NCI-H510A treated with DMSO at 0.1 percent for 48 hours (cell line): ENCODE data around the gene CCDC185.

Experiments used
- DNase-seq: peaks from one replicate; lab custom pipeline; 2025; lab: John Stamatoyannopoulos, UW

Gene CCDC185

DNA sequence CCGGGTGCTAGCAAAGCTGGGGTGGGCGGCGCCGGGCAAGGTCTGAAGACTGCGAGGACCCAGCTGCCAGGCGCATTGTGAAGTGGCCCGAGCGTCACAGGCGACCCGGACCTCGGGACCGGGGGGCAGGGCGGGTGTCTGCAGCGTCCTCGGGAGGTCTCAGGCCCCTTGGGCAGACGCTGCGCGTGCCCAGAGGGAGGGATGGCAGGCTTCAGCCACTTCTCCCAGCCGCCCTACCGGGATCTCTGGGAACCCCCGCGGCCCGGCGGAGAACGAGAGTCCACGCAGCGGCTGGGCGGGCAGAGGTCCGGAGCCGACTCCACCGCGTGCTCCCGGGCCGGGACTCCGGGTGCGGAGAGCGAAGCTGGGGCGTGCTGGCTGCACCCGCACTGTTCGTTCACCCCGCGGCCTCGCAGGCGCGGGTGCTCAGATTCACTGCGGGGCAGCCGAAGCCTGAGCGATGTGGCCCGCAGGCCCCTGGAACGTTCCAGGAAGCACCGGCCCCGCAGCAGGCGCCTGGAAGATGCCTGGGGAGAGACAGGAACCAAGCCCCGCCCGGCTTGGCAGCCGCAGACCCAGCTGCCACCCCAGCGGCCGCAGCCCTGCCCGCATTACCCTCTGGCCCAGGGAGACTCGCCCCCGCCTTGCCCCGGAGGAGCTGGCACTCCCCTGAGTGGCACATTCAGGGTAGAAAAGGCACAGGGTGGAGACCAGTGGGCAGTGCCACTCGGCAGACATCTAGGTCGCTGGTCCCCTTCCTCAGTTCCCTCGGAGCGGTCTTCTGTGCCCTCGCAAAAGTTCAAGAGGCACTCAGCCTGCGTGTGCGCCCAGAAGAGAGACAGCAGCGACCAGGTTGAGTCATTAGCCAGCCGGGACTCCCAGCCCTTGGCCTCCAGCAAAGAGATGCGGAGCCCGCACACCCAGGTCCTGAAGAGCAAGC lies at the start of gene CCDC185:
TSS of gene CCDC185 (plus strand) at position 141 of the 940 bp plus-strand sequence. CDS start at position 202, 61 bp downstream.
- peak; percentile 12 for DNase-seq

- DNase-seq = no peak
Measured at GRCh38 chr1:223343692-223344091, 49.5 kb upstream of the CCDC185 start.

- DNase-seq = no peak
Measured at GRCh38 chr1:223344491-223344890, 48.7 kb upstream of the CCDC185 start.

DNA sequence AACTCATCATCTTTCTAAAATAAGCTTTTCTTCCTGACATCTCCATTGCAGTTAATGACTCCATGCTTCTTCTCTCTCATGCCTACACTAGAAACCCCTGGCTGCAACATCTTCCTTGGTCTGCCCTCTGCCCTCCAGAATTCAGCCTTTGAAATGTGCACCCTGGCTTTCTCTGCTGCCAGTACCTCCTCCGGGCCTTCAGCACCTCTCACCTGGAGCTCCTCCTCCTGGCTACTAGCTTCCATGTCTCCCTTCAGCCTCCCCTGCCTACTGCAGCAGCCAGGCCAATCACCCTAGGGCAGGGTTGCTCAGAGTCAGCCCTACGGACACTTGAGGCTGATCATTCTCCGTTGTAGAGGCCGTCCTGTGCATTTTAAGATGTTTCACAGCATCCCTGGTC lies 47.5 kb upstream of the CCDC185 start:
- no peak for DNase-seq

DNA sequence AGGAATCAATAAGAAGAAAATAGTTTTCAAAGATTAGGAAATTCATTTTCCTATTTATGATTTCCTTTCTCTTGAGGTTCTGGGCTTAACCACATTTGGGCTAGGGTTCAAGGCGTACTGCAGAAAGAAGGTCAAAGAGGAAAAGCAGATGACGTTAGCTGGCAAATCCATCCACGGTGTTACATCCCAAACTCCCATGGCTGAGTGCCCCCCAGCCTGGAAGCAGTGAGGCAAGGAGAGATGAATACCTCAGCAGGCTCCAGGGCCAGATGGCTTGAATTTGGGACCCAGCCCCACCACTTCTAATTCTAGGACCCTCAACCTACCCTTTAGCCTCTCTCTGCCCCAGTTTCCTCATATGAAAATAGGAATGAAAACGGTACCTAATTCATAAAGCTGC lies 46.9 kb upstream of the CCDC185 start:
- no peak for DNase-seq

GRCh38 chr1:223347583-223347982 lies 45.6 kb upstream of the CCDC185 start:
- no peak for DNase-seq

GRCh38 chr1:223348439-223348838 lies 44.8 kb upstream of the CCDC185 start:
- no peak for DNase-seq

DNA sequence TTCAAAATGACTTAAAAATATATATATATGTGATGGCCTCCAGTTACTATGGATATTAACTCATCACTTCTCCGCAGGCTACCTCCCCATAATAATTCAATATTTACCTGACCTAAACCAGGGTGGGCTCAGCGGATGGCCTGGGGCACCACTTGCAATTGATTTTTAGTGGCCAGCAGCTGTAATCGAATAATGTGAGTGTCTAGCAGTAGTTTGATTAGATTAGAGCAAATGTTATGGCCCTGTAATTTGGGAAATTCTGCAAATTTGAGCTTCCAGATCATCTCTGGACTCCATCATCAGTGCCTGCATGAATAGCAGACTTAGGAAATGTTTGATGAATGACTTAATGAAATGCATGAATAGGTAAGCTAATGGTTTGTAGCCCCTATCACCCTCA lies 44.0 kb upstream of the CCDC185 start:
- DNase-seq = no peak

GRCh38 chr1:223350361-223350908 lies 42.8 kb upstream of the CCDC185 start:
- DNase-seq = no peak

- no peak for DNase-seq
Measured at GRCh38 chr1:223352944-223353343, 40.3 kb upstream of the CCDC185 start.

- DNase-seq = no peak
Measured at GRCh38 chr1:223353939-223354338, 39.3 kb upstream of the CCDC185 start.

DNA sequence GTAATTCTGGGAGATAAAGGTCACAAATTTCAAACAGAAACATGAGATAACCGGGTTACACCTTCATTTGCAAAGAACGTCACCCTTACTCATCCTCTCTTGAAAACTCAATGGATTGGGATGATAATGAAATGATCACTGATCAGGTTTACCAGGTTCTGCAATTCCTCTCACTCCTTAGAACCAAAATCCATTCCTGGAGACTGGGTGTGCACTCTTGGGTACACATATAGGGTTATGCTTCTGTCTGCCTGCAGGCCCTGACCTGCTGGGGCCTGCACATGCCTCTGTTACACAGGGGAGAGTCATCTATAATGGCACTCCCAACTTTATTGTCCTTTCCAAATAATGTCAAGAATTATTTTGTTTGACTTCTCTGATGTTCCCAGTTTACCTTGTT lies 37.5 kb upstream of the CCDC185 start:
- DNase-seq = no peak

GRCh38 chr1:223358826-223359225 lies 34.4 kb upstream of the CCDC185 start:
- DNase-seq = no peak

GRCh38 chr1:223363057-223363855 lies 30.0 kb upstream of the CCDC185 start:
- peak; percentile 17 for DNase-seq

DNA sequence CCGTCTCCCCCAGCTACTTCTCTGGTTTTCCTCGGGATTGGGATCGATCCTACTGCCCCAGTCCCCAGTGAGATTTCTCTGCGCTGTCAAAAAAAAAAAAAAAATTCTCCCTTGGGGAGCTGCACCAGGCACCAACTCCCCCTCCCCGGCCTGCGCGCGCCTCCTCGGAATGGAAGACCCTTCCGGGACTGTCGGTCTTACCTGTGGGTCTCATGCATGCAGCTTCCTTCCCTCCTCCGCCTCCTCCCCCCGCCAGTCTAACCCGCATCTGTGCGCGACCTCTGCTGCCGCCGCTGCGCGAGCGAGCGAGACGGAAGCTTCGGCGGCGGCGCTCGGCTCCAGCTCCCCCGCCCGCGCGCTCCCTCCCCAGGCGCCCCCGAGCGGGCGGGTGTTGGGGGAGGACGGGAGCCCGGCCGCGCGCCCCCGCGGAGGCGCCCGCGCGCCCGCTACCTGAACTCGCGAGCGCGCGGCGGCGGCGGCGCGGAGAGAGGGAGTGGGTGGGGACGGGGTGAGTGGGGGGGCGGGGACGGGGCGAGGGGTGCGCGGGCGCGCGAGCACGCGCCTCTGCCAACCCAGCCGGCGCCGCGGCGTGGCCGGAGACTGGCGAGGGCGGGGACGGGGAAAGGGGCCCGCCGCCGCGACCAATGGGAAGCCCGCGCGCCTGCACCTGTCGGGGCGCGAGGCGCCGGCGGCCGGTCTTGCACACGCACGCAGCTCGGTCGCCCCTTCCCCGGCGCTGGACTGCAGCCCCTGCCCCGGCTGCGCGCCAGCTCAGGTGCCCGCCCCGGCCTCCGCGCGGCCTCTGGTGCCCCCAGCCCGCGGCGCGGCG lies 29.1 kb upstream of the CCDC185 start, which contains the start of gene SUSD4:
TSS of gene SUSD4 (minus strand) at position 321 of the 829 bp plus-strand sequence. CDS start 751 bp downstream, outside the sequence.
- DNase-seq = peak; percentile 77

DNA sequence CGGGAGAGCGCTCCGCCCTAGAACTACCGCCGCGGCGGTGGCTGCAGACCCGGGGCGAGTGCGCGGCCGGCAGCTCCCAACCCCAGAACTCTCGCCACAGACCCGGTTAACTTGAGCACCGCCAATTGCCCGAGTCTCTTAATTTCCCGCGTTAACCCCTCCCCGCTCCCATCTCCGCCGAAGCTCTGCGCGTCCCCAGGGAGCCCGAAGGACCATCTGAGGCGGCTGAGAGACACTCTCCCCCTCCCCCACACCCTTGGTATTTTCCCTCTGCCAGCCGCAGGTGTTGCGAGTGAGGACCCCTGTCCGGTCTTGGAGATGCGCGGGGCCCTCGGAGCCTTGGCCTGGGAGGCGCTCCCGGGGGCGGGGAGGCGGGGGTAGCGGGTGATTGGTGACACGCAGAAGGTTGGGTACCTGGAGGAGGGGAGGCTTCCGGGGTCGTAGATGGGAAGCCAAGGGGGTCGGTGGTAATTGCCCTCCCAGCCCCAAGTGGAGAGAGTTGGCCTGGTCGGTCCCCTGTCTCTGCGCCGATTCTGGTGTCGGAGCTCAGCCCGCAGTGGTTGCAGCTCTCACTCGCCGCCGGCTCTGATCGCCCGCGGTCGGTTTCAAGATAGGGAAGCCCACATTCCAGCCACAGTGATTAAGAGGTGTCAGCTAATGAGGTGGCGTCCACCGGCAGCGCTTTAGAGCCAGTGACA lies 28.4 kb upstream of the CCDC185 start:
- DNase-seq = peak; percentile 5

GRCh38 chr1:223374064-223374610 lies 19.1 kb upstream of the CCDC185 start:
- DNase-seq = no peak

DNA sequence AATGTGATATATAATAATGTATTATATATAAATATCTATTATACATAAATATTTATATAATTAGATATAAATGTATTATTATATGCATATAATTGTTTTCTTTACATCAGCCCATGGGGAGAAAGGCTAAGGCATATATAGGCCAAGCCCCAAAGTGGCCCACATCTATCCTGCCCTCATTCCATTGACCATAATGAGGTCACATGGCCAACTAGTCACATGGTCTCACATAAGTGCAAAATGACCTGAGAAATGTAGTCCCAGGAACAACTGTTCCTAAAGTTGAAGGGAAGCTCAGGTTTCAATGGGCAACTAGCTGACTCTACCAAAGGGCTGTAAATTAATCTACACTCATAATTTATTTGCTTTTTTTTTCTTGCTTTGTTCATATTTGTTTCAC lies 14.5 kb upstream of the CCDC185 start:
- no peak for DNase-seq

- no peak for DNase-seq
Measured at GRCh38 chr1:223386013-223386412, 7.2 kb upstream of the CCDC185 start.

DNA sequence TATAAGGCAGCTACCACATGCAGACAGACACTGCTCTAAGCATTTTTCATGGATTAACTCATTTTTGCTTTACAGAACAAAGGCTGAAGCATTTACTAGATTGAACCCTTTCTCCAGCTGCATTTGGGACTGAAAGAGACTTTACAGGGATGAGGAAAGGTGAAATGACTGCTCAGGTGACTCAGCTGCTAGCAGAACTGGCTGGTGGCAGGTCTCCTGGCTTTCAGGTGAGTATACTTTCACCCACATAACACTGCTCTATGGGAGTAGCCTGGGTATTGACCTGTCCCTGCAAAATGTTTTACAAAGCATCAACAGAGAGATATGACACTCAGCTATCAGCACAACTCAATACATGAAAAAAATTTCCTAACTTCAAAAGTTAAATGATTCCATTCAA lies 2.6 kb upstream of the CCDC185 start:
- DNase-seq = no peak

- no peak for DNase-seq
Measured at GRCh38 chr1:223394242-223394641, 1.0 kb downstream of the CCDC185 start.
